HL-60/S4 (cell line): ENCODE measurements around the gene SOCS7.

Source experiments
- in situ Hi-C: fragments of 300-500 bp; cut with MboI; formaldehyde crosslinking; loops from 2 replicates; pipeline ENCODE4 v1.14.3; 2022; ENCODE audit warnings: low sequenced_read_pairs

The SOCS7 gene

DNA sequence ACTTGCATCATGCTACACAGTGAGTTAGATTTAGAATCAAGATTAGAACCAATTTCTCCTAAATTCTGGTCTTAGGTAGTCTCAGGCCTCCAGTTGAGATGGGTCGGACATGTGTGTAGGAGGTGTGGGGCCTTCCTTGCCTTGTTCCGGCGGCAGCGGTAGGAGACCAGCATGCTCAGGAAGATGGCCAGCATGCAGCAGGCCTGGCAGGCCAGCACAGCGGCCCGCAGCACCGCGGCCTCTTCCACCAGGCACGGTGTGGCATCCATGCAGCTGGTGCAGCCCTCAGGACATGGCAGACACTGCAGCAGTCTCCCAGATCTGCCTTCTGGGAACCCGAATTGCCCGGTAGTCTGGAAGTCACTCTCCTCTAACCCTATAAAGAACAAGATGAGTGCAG is 14.8 kb upstream of the SOCS7 start:
- in situ Hi-C loops, result no loop called here

DNA sequence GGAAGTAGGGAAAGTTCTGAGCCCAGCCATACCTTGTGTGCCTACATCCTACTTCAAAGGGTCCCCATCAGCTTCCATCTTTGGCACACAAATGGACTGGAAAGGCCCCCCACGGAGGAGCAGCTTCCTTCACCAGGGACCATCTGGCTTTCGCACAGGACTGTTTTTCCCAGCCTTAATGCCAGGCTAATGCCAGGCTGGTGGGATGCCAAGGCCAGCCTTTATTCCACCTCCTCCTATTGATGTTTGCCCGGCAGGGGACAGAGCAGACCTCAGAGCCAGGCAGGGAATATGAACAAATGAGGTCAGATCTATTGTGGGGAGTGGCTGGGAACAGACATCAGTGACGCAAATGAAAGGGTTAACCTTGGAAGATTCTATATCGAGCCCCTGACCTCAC is 13.6 kb upstream of the SOCS7 start:
- in situ Hi-C loops, result no loop called here

GRCh38 chr17:38338535-38338934 is 13.1 kb upstream of the SOCS7 start:
- in situ Hi-C loops, result no loop called here

- in situ Hi-C loops, result loop anchor here (10.0 kb wide), 1 partner anchor 145 kb away; no protein-coding TSS in a partner anchor
Observed at GRCh38 chr17:38339891-38340290, 11.8 kb upstream of the SOCS7 start.

DNA sequence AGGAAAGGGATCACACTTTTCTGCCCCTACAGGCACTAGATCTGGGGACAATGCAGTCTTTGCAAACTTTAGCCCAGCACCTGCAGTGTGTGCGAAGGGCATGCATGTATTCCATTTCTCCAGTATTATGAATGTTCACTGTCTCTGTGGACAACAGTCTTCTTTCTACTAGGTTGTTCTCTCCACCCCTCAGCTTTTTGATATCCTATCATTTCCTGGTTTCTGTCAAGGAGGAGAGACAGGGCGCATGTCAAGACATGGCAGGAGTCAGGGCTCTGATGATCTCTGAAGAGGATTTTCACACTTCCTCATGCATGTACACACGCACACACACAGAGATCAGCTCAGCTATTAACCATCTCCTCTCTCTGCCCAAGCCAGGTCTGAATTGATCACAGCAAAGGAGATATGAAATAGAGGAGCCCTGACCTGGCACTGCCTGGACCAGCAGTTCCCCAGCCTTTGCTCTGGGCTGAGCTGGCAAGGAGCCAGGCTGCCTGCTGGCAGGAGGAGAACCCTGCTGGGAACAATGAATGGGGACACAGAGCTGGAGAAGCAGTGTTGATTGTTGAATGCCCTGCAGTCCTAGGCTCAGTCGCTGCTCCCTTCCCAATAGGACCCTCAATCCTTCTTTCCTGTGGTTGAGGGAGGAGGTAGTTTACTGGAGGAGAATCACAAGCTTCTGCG is 10.5 kb upstream of the SOCS7 start:
- in situ Hi-C loops, result loop anchor here (10.0 kb wide), 1 partner anchor 144 kb away; no protein-coding TSS in a partner anchor

- in situ Hi-C loops, result loop anchor here (10.0 kb wide), 1 partner anchor 142 kb away; no protein-coding TSS in a partner anchor
Observed at GRCh38 chr17:38342886-38343607, 8.6 kb upstream of the SOCS7 start.

- in situ Hi-C loops, result loop anchor here (10.0 kb wide), 1 partner anchor 141 kb away; no protein-coding TSS in a partner anchor
Observed at GRCh38 chr17:38343608-38344419, 7.8 kb upstream of the SOCS7 start, which contains the start of gene GPR179. GPR179 (minus strand) TSS chr17:38343956; CDS start chr17:38343789, 167 bp downstream.

DNA sequence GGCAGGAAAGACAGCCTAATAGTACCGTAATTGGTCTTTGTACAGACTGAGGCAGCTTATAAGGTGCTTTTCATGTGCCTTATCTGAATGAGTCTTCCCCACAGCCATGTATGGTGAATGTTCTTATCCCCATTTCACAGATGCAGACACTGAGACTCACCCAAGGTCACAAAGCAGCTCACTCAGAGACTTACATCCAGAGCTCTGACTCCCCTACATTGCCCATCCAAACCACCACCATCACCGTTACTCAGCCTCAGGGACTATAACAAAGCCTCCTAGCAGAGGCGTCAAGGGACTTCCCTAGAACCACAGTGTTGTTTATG is 7.3 kb upstream of the SOCS7 start:
- in situ Hi-C loops, result loop anchor here (10.0 kb wide), 1 partner anchor 140 kb away; no protein-coding TSS in a partner anchor

DNA sequence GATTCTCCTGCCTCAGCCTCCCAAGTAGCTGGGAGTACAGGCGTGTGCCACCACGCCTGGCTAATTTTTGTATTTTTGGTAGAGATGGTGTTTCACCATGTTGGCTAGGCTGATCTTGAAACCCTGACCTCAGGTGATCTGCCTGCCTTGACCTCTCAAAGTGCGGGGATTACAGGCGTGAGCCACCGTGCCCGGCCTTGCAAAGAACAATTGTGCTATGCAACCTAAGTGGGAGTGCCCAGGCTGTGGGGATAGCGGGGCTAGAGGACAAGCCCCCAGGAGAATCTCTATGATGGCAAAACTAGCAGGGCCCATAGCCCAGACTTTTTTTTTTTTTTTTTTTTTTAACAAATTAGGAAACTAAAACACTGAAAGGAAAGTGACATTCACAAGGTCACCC is 5.9 kb upstream of the SOCS7 start:
- in situ Hi-C loops, result loop anchor here (5.0 to 10.0 kb wide), 2 partner anchors 67 to 139 kb away; no protein-coding TSS in a partner anchor

DNA sequence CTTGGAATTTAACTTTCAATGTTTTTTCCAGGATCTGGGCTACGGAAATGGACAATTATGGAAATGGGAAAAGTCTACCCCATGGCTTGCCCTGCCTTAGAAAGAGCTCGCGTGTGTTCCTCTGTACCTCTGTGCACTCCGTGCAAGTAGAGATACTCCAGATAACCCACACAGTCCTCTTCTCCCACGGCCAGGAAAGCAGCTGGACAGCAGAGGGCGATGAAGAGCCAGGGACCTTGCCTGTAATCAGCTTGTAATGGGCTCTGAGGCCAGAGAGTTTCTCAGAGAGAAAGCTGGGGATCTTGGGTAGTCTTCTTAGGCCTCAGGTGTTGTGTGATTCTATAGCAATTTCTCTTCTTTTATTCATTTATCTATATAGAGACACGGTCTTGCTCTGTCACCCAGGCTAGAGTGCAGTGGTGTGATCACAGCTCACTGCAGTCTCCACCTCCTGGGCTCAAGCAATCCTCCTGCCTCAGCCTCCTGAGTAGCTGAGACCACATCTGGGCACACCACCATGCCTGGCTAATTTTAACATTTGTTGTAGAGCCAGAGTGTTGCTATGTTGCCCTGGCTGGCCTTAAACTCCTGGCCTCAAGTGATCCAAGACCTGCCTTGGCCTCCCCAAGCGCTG is 2.4 kb upstream of the SOCS7 start:
- in situ Hi-C loops, result loop anchor here (5.0 to 10.0 kb wide), 2 partner anchors 63 to 136 kb away; no protein-coding TSS in a partner anchor

DNA sequence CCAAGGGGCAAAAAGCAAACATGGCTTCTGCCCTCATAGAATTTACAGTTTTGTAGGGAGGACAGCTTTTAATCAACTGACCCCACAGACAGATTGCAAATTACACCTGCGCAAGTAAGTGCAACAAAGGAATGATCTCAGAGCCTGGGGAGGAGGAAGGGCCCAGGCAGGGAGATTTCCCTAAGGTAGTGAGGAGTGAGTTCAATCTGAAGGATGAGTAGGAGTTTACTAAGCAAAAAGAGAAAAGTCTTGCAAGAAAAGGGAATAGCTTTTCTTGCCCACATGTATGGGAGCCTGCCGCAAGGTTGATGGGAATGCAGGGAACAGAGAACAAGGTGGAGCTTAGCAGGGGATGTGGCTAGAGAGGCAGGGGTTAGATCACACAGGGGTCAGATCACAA is 1.6 kb upstream of the SOCS7 start:
- in situ Hi-C loops, result no loop called here

DNA sequence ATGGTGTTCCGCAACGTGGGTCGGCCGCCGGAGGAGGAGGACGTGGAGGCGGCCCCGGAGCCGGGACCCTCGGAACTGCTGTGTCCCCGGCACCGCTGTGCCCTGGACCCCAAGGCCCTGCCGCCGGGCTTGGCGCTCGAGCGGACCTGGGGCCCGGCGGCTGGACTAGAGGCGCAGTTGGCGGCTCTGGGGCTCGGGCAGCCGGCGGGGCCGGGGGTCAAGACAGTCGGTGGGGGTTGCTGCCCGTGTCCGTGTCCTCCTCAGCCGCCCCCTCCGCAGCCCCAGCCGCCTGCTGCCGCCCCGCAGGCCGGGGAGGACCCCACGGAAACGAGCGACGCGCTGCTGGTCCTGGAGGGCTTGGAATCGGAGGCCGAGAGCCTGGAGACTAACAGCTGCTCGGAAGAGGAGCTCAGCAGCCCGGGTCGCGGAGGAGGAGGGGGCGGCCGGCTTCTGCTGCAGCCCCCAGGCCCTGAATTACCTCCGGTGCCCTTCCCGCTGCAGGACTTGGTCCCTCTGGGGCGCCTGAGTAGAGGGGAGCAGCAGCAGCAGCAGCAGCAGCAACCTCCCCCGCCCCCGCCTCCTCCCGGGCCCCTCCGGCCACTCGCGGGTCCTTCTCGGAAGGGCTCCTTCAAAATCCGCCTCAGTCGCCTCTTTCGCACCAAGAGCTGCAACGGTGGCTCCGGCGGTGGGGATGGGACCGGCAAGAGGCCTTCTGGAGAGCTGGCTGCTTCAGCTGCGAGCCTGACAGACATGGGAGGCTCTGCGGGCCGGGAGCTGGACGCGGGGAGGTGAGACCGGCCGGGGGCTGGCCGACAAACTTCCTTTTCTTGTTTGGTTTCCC is 821 bp downstream of the SOCS7 start:
- in situ Hi-C loops, result no loop called here

- in situ Hi-C loops, result no loop called here
Observed at GRCh38 chr17:38353086-38353604, 1.5 kb downstream of the SOCS7 start.

DNA sequence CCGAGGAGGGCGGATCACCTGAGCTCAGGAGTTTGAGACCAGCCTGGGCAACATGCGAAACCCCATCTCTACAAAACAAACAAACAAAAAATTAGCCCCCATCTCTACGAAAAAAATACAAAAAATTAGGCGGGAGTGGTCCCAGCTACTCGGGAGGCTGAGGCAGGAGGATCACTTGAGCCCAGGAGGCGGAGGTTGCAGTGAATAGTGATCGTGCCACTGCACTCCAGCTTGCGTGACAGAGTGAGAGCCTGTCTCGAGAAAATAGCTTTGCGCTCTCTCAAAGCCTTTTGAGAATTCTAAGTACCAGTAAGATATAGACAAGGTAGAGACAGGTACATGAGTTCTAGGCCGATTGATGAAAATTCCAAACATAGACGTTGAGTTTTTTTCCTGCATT is 2.0 kb downstream of the SOCS7 start:
- in situ Hi-C loops, result no loop called here

- in situ Hi-C loops, result no loop called here
Observed at GRCh38 chr17:38354466-38354865, 2.8 kb downstream of the SOCS7 start.

GRCh38 chr17:38355251-38355650 is 3.6 kb downstream of the SOCS7 start:
- in situ Hi-C loops, result no loop called here

DNA sequence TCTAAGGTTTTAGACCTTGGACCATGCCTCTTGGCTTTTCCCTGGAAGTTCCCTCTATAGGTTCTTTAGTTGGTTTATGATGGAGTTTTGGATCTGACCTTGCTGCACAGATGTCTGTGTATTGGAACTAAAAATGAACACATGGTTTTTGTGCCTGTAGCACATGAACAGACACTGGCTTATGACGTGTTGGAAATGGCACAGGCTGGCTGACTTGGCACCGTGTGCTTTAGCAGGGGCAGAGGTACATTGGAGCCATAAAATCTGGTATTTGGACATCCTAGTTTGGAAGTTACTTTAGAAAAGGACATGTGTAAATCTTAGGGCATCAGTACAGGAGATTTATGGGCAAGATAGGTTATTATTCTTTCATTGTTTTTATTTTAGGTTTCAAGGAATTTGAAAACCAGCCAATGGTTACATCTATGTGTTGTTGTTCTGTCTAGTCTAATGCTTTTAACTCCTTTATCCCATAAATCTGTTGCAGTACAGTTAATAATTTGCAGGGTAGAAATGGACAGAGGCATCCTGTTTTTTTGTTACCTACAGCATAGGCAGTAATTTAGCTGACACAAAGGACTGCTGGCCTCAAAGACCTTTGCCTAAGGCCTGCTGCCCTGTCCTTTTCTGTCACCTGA is 6.0 kb downstream of the SOCS7 start:
- in situ Hi-C loops, result no loop called here

DNA sequence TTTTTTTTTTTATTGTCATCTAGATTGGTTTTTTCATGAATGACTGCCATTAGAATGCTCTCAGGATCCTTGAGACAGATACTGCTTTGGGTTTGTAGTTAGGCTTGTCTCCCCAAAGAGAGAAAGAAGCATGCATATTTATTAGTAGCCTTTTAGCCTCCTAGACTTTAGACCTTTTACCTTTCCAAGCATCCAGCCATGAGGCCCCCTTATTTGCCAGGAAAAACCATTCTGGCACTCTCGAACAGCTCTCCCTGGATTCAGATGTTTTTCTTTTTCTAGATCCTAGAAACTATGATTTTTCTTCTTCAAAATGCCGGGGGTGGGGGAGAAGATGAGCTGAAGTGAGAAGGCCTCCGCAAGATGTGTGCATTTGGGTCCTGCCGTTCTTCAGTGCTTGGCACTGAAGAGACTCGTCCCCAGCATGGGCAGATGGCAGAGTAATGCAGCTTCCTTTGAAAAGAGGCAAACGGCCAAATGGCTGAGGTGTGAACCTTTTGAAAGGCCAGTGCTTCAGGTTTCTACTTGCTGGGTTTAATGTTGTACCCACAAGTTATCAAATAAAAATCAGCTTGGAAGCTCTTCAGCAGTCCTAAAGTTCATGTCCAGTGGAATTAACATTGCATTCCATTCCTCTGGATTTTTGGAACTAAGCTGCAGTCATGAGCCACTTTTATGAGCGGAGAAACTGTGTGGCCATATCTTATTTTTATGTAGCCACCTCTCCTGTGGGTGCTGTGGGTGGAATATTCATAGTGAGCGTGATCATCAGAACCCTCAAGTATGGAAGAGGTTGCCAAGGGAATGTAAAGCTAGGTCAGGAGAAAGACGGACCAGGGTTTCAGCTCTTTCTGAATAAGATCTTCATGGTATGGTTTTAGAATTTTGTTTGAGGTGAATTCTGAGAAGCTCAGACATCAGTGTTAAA is 7.2 kb downstream of the SOCS7 start:
- in situ Hi-C loops, result no loop called here
